Measurements from ENCODE around the gene BSPH1.
"Not testable (repeated sequence)": the region's sequence is repeated elsewhere in the genome, so short reads cannot be mapped to it uniquely, and the experiment has no call there.

BSPH1 gene

GRCh38 chr19:47920107-47920506, 71.9 kb downstream of the BSPH1 start:
- not testable (repeated sequence) for DNase-seq (ENCODE audit: low spot score)
